Measurements from ENCODE around the gene ANKRD13A.

- TF ChIP-seq CTCF (IDR thresholded peaks at IDR 0.05; ENCODE audit: insufficient read depth, low read depth, low read length) (no peak), EZH2 (IDR thresholded peaks at IDR 0.05; ENCODE audit: insufficient read depth, low read length) (no peak)
Measured at GRCh38 chr12:110012659-110013058, 13.4 kb downstream of the ANKRD13A start.

All from astrocyte (in vitro differentiated cells and primary cell).